Measurements from ENCODE around the gene HIPK2.

The HIPK2 gene

GRCh38 chr7:139534966-139535651 lies 242.7 kb downstream of the HIPK2 start:
- ATAC-seq (ENCODE audit: low read depth) (no peak), DNase-seq (ENCODE audit: low spot score in 2 of 2) (no peak)
- Mint-ChIP-seq H3K27ac (no peak overlapping the region), H3K4me1 (no peaks in the 10 kb centered on the region), H3K27me3 (peaks cover 8% of the 10 kb centered on the region), H3K9me3 (peaks cover 1% of the 10 kb centered on the region), H3K36me3 (no peaks in the 10 kb centered on the region), H3K4me3 (no peak overlapping the region)

- Mint-ChIP-seq H3K27me3 (peaks cover 6% of the 10 kb centered on the region), H3K4me1 (no peaks in the 10 kb centered on the region), H3K36me3 (no peaks in the 10 kb centered on the region), H3K27ac (no peak overlapping the region), H3K4me3 (no peak overlapping the region), H3K9me3 (peaks cover 1% of the 10 kb centered on the region)
- DNase-seq (ENCODE audit: low spot score in 2 of 2) (no peak), ATAC-seq (ENCODE audit: low read depth) (no peak)
Observed at GRCh38 chr7:139534096-139534495, 243.7 kb downstream of the HIPK2 start.

- peaks cover 10% of the 10 kb centered on the region for H3K27me3 Mint-ChIP-seq
- peaks cover 6% of the 10 kb centered on the region for H3K9me3 Mint-ChIP-seq
- H3K4me1 Mint-ChIP-seq, result no peaks in the 10 kb centered on the region
- H3K36me3 Mint-ChIP-seq, result no peaks in the 10 kb centered on the region
- no peak for ATAC-seq (ENCODE audit: low read depth)
- H3K27ac Mint-ChIP-seq, result no peak overlapping the region
- no peak for DNase-seq (ENCODE audit: low spot score in 2 of 2)
- H3K4me3 Mint-ChIP-seq, result no peak overlapping the region
Observed at GRCh38 chr7:139532636-139533155, 245.1 kb downstream of the HIPK2 start.

GRCh38 chr7:139531094-139531493 lies 246.7 kb downstream of the HIPK2 start:
- ATAC-seq (ENCODE audit: low read depth), result no peak
- H3K4me1 Mint-ChIP-seq, result no peaks in the 10 kb centered on the region
- no peak for DNase-seq (ENCODE audit: low spot score in 2 of 2)
- no peak overlapping the region for H3K27ac Mint-ChIP-seq
- peaks cover 12% of the 10 kb centered on the region for H3K27me3 Mint-ChIP-seq
- no peak overlapping the region for H3K4me3 Mint-ChIP-seq
- H3K36me3 Mint-ChIP-seq, result no peaks in the 10 kb centered on the region
- peaks cover 7% of the 10 kb centered on the region for H3K9me3 Mint-ChIP-seq

GRCh38 chr7:139526578-139527544 lies 250.9 kb downstream of the HIPK2 start:
- DNase-seq (ENCODE audit: low spot score in 2 of 2) (no peak), ATAC-seq (ENCODE audit: low read depth) (no peak)
- peaks cover 2% of the 10 kb centered on the region for H3K36me3 Mint-ChIP-seq
- H3K4me1 Mint-ChIP-seq, result peaks cover 2% of the 10 kb centered on the region
- H3K27ac Mint-ChIP-seq, result no peak overlapping the region
- H3K27me3 Mint-ChIP-seq, result peaks cover 31% of the 10 kb centered on the region
- H3K9me3 Mint-ChIP-seq, result peaks cover 7% of the 10 kb centered on the region
- H3K4me3 Mint-ChIP-seq, result no peak overlapping the region

- peaks cover 37% of the 10 kb centered on the region for H3K27me3 Mint-ChIP-seq
- H3K9me3 Mint-ChIP-seq, result peaks cover 8% of the 10 kb centered on the region
- no peak overlapping the region for H3K4me3 Mint-ChIP-seq
- H3K4me1 Mint-ChIP-seq, result peaks cover 2% of the 10 kb centered on the region
- ATAC-seq (ENCODE audit: low read depth), result no peak
- DNase-seq (ENCODE audit: low spot score in 2 of 2), result no peak
- H3K36me3 Mint-ChIP-seq, result peaks cover 3% of the 10 kb centered on the region
- H3K27ac Mint-ChIP-seq, result no peak overlapping the region
Observed at GRCh38 chr7:139525750-139526149, 252.0 kb downstream of the HIPK2 start.

GRCh38 chr7:139525239-139525638 lies 252.6 kb downstream of the HIPK2 start:
- Mint-ChIP-seq H3K27ac (no peak overlapping the region), H3K27me3 (peaks cover 37% of the 10 kb centered on the region), H3K4me1 (peaks cover 2% of the 10 kb centered on the region), H3K36me3 (peaks cover 3% of the 10 kb centered on the region), H3K9me3 (peaks cover 8% of the 10 kb centered on the region), H3K4me3 (no peak overlapping the region)
- no peak for ATAC-seq (ENCODE audit: low read depth)
- DNase-seq (ENCODE audit: low spot score in 2 of 2), result no peak

GRCh38 chr7:139523968-139524815 lies 253.6 kb downstream of the HIPK2 start:
- Mint-ChIP-seq H3K4me1 (peaks cover 2% of the 10 kb centered on the region), H3K27ac (no peak overlapping the region), H3K9me3 (peaks cover 8% of the 10 kb centered on the region), H3K4me3 (no peak overlapping the region), H3K36me3 (peaks cover 3% of the 10 kb centered on the region), H3K27me3 (peaks cover 37% of the 10 kb centered on the region)
- ATAC-seq (ENCODE audit: low read depth) (no peak), DNase-seq (ENCODE audit: low spot score in 2 of 2) (no peak)

GRCh38 chr7:139523199-139523941 lies 254.4 kb downstream of the HIPK2 start, which contains the start of gene CLEC2L:
CLEC2L (plus strand) TSS chr7:139523685; CDS start chr7:139523928, 243 bp downstream.
- Mint-ChIP-seq H3K27ac (no peak within 1 kb of the TSS), H3K4me3 (no peak within 1 kb of the TSS), H3K27me3 (peaks cover 34% of the 10 kb centered on the region), H3K4me1 (peaks cover 2% of the 10 kb centered on the region), H3K9me3 (peaks cover 6% of the 10 kb centered on the region), H3K36me3 (peaks cover 3% of the 10 kb centered on the region)
- no peak for ATAC-seq (ENCODE audit: low read depth)
- no peak for DNase-seq (ENCODE audit: low spot score in 2 of 2)

GRCh38 chr7:139522830-139523198 lies 255.0 kb downstream of the HIPK2 start:
- Mint-ChIP-seq H3K4me3 (no peak overlapping the region), H3K36me3 (peaks cover 3% of the 10 kb centered on the region), H3K9me3 (peaks cover 3% of the 10 kb centered on the region), H3K4me1 (peaks cover 2% of the 10 kb centered on the region), H3K27ac (no peak overlapping the region), H3K27me3 (peaks cover 34% of the 10 kb centered on the region)
- DNase-seq (ENCODE audit: low spot score in 2 of 2) (no peak), ATAC-seq (ENCODE audit: low read depth) (no peak)

- Mint-ChIP-seq H3K4me3 (no peak overlapping the region), H3K36me3 (peaks cover 3% of the 10 kb centered on the region), H3K9me3 (peaks cover 2% of the 10 kb centered on the region), H3K4me1 (peaks cover 2% of the 10 kb centered on the region), H3K27ac (no peak overlapping the region), H3K27me3 (peaks cover 33% of the 10 kb centered on the region)
- no peak for DNase-seq (ENCODE audit: low spot score in 2 of 2)
- ATAC-seq (ENCODE audit: low read depth), result no peak
Observed at GRCh38 chr7:139521439-139521838, 256.4 kb downstream of the HIPK2 start.

GRCh38 chr7:139515266-139515665 lies 262.5 kb downstream of the HIPK2 start:
- H3K36me3 Mint-ChIP-seq, result no peaks in the 10 kb centered on the region
- H3K27me3 Mint-ChIP-seq, result peaks cover 2% of the 10 kb centered on the region
- H3K9me3 Mint-ChIP-seq, result no peaks in the 10 kb centered on the region
- ATAC-seq (ENCODE audit: low read depth) (no peak), DNase-seq (ENCODE audit: low spot score in 2 of 2) (no peak)
- H3K4me1 Mint-ChIP-seq, result no peaks in the 10 kb centered on the region
- no peak overlapping the region for H3K27ac Mint-ChIP-seq
- no peak overlapping the region for H3K4me3 Mint-ChIP-seq
